T-helper 2 cell treated with Interferon-gamma antibody and Interleukin-4, amounts not matched to agents 5 μg/mL and 100 μg/mL, for 36 hours (primary cell): ENCODE results near the gene FGGY.

Source experiments
- DNase-seq: peaks from one replicate; pipeline ENCODE4 v3.0.0; 2021; ENCODE audit warnings: low spot score
- H3K27ac Mint-ChIP-seq: one replicate; pipeline ENCODE4 v1.8.0; 2021; ENCODE audit warnings: mild to moderate bottlenecking, mixed read lengths
- H3K27me3 Mint-ChIP-seq: one replicate; pipeline ENCODE4 v1.8.0; 2021; ENCODE audit warnings: low read depth, mixed read lengths
- H3K36me3 Mint-ChIP-seq: one replicate; pipeline ENCODE4 v1.8.0; 2021; ENCODE audit warnings: low read depth, mixed read lengths
- H3K4me1 Mint-ChIP-seq: one replicate; pipeline ENCODE4 v1.8.0; 2021; ENCODE audit warnings: low read depth, mixed read lengths
- H3K4me3 Mint-ChIP-seq: one replicate; pipeline ENCODE4 v1.8.0; 2022; ENCODE audit warnings: mild to moderate bottlenecking, moderate library complexity, mixed read lengths
- H3K9me3 Mint-ChIP-seq: one replicate; pipeline ENCODE4 v1.8.0; 2021; ENCODE audit warnings: mixed read lengths

Gene FGGY

GRCh38 chr1:59688976-59689375 is 392.1 kb downstream of the FGGY start:
- Mint-ChIP-seq H3K27me3 (no peaks in the 10 kb centered on the region), H3K4me1 (no peaks in the 10 kb centered on the region), H3K9me3 (no peaks in the 10 kb centered on the region), H3K36me3 (peaks cover 3% of the 10 kb centered on the region), H3K27ac (no peak overlapping the region), H3K4me3 (no peak overlapping the region)
- no peak for DNase-seq

GRCh38 chr1:59689730-59690129 is 392.8 kb downstream of the FGGY start:
- Mint-ChIP-seq H3K4me3 (no peak overlapping the region), H3K9me3 (no peaks in the 10 kb centered on the region), H3K4me1 (no peaks in the 10 kb centered on the region), H3K27ac (no peak overlapping the region), H3K36me3 (peaks cover 3% of the 10 kb centered on the region), H3K27me3 (no peaks in the 10 kb centered on the region)
- no peak for DNase-seq

GRCh38 chr1:59690171-59690930 is 393.5 kb downstream of the FGGY start:
- no peaks in the 10 kb centered on the region for H3K27me3 Mint-ChIP-seq
- no peaks in the 10 kb centered on the region for H3K4me1 Mint-ChIP-seq
- DNase-seq = no peak
- no peak overlapping the region for H3K27ac Mint-ChIP-seq
- peaks cover 3% of the 10 kb centered on the region for H3K36me3 Mint-ChIP-seq
- no peak overlapping the region for H3K4me3 Mint-ChIP-seq
- no peaks in the 10 kb centered on the region for H3K9me3 Mint-ChIP-seq

- no peak for DNase-seq
- H3K4me1 Mint-ChIP-seq = no peaks in the 10 kb centered on the region
- peaks cover 3% of the 10 kb centered on the region for H3K36me3 Mint-ChIP-seq
- no peaks in the 10 kb centered on the region for H3K9me3 Mint-ChIP-seq
- H3K27me3 Mint-ChIP-seq = no peaks in the 10 kb centered on the region
- H3K4me3 Mint-ChIP-seq = no peak overlapping the region
- no peak overlapping the region for H3K27ac Mint-ChIP-seq
These were observed 394.4 kb downstream of the FGGY start for GRCh38 chr1:59691261-59691660.

GRCh38 chr1:59692591-59692990 is 395.7 kb downstream of the FGGY start:
- Mint-ChIP-seq H3K27ac (no peak overlapping the region), H3K4me3 (no peak overlapping the region), H3K9me3 (peaks cover 3% of the 10 kb centered on the region), H3K27me3 (no peaks in the 10 kb centered on the region), H3K4me1 (peaks cover 13% of the 10 kb centered on the region), H3K36me3 (peaks cover 6% of the 10 kb centered on the region)
- DNase-seq = no peak

- no peak for DNase-seq
- H3K27me3 Mint-ChIP-seq = no peaks in the 10 kb centered on the region
- no peak overlapping the region for H3K4me3 Mint-ChIP-seq
- H3K9me3 Mint-ChIP-seq = peaks cover 3% of the 10 kb centered on the region
- peaks cover 21% of the 10 kb centered on the region for H3K4me1 Mint-ChIP-seq
- H3K36me3 Mint-ChIP-seq = peaks cover 6% of the 10 kb centered on the region
- no peak overlapping the region for H3K27ac Mint-ChIP-seq
These were observed 396.5 kb downstream of the FGGY start for GRCh38 chr1:59693406-59693805.

- Mint-ChIP-seq H3K36me3 (peaks cover 6% of the 10 kb centered on the region), H3K27ac (no peak overlapping the region), H3K27me3 (no peaks in the 10 kb centered on the region), H3K4me1 (peaks cover 28% of the 10 kb centered on the region), H3K9me3 (peaks cover 3% of the 10 kb centered on the region), H3K4me3 (no peak overlapping the region)
- DNase-seq = no peak
These were observed 398.4 kb downstream of the FGGY start for GRCh38 chr1:59695252-59695651.

GRCh38 chr1:59696421-59697115 is 399.7 kb downstream of the FGGY start:
- Mint-ChIP-seq H3K27ac (peak overlapping the region; percentile 87), H3K4me1 (peaks cover 28% of the 10 kb centered on the region)

GRCh38 chr1:59697150-59697800 is 400.4 kb downstream of the FGGY start:
- H3K9me3 Mint-ChIP-seq = peaks cover 3% of the 10 kb centered on the region
- H3K27me3 Mint-ChIP-seq = peaks cover under 1% of the 10 kb centered on the region
- peak overlapping the region; percentile 87 for H3K27ac Mint-ChIP-seq
- DNase-seq = peak; percentile 38
- peaks cover 5% of the 10 kb centered on the region for H3K36me3 Mint-ChIP-seq
- peak overlapping the region; percentile 74 for H3K4me3 Mint-ChIP-seq
- H3K4me1 Mint-ChIP-seq = peaks cover 28% of the 10 kb centered on the region

More at GRCh38 chr1:59696421-59697115, 399.7 kb downstream of the FGGY start:
- DNase-seq = no peak
- Mint-ChIP-seq H3K36me3 (peaks cover 6% of the 10 kb centered on the region), H3K4me3 (peak overlapping the region; percentile 74), H3K9me3 (peaks cover 3% of the 10 kb centered on the region), H3K27me3 (no peaks in the 10 kb centered on the region)

- Mint-ChIP-seq H3K9me3 (peaks cover 3% of the 10 kb centered on the region), H3K27ac (peak overlapping the region; percentile 32), H3K36me3 (peaks cover 3% of the 10 kb centered on the region), H3K4me3 (peak overlapping the region; percentile 74), H3K4me1 (peaks cover 28% of the 10 kb centered on the region), H3K27me3 (peaks cover 2% of the 10 kb centered on the region)
- DNase-seq = no peak
These were observed 401.5 kb downstream of the FGGY start for GRCh38 chr1:59698386-59698785.

- peaks cover 2% of the 10 kb centered on the region for H3K27me3 Mint-ChIP-seq
- no peak overlapping the region for H3K27ac Mint-ChIP-seq
- peaks cover 3% of the 10 kb centered on the region for H3K36me3 Mint-ChIP-seq
- peak; percentile 14 for DNase-seq
- H3K4me1 Mint-ChIP-seq = peaks cover 28% of the 10 kb centered on the region
- H3K9me3 Mint-ChIP-seq = peaks cover 3% of the 10 kb centered on the region
- no peak overlapping the region for H3K4me3 Mint-ChIP-seq
These were observed 402.4 kb downstream of the FGGY start for GRCh38 chr1:59699227-59699847.

GRCh38 chr1:59701376-59701775 is 404.5 kb downstream of the FGGY start:
- H3K4me1 Mint-ChIP-seq = peaks cover 28% of the 10 kb centered on the region
- H3K27me3 Mint-ChIP-seq = peaks cover 2% of the 10 kb centered on the region
- H3K9me3 Mint-ChIP-seq = peaks cover 2% of the 10 kb centered on the region
- H3K4me3 Mint-ChIP-seq = no peak overlapping the region
- DNase-seq = no peak
- no peak overlapping the region for H3K27ac Mint-ChIP-seq
- H3K36me3 Mint-ChIP-seq = peaks cover 2% of the 10 kb centered on the region

- Mint-ChIP-seq H3K4me3 (no peak overlapping the region), H3K9me3 (no peaks in the 10 kb centered on the region), H3K27ac (no peak overlapping the region), H3K36me3 (no peaks in the 10 kb centered on the region), H3K4me1 (peaks cover 8% of the 10 kb centered on the region), H3K27me3 (peaks cover 2% of the 10 kb centered on the region)
- DNase-seq = no peak
These were observed 406.5 kb downstream of the FGGY start for GRCh38 chr1:59703226-59703917.
